Subcutaneous adipose tissue (tissue), 4 donors: Measurements from ENCODE around the gene NLE1. TPM values are rescaled to one million over a fixed set of nuclear protein-coding genes. Genes with fewer than 3 reads are reported as not detected.

ENCODE experiments used
- CTCF ChIP-seq: fragments of 450-650 bp; IDR thresholded peaks from one replicate; pipeline ENCODE4 v1.5.1; 2016; ENCODE audit warnings: low read depth, mild to moderate bottlenecking, control low read depth, antibody characterized with exemption, moderate library complexity
- total RNA-seq, 4 donors: library from RNA; depleted of rRNA; stranded (reverse); fragments of >200 nt; gene quantifications; one replicate each; pipeline ENCODE4 v1.1.0, GENCODE V29; 2016

Gene NLE1
- total RNA-seq, 4 donors from 2014 or later: 5.1 to 21.9 (median 14.7) TPM

DNA sequence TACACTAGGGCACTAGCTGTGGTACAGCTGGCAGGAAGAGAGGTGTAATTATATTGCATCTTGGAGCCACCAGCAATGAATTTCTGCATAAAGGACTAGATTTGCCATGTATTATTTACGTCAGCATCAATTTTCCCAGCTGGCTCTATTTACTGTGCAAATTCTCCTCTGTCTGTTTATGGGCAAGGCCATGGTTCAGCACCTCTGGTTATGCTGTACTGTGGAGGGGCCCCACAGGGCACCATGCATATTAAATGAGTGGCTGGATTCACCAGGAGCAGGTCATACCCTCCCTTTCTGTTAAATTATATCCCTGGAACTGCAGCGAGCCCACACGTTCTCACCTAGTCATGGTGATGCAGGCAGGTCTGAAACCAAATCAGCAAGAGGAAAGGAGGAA, 42.2 kb downstream of the NLE1 start:
- TF ChIP-seq CTCF: no peak

GRCh38 chr17:35097776-35098175, 44.3 kb downstream of the NLE1 start:
- no peak for TF ChIP-seq CTCF

DNA sequence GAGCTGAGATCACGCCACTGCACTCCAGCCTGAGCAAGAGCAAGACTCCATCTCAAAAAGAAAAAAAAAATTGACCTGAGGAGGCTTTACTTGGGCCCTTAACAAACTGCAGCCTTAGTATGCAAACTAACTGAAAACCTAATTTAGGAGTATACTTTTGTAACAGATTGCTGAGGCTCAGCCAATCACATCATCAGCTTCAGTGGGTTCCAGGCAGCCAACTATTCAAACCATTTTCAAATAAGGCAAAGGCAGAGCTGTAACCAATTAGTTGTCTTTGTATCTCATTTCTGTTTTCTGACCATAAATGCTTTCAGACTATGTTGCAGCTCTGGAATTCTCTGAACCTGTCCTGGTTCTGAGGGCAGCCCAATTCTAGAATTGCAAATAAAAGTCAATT, 46.4 kb downstream of the NLE1 start:
- TF ChIP-seq CTCF: no peak

- TF ChIP-seq CTCF: no peak
These were observed 47.2 kb downstream of the NLE1 start for GRCh38 chr17:35094902-35095301.

DNA sequence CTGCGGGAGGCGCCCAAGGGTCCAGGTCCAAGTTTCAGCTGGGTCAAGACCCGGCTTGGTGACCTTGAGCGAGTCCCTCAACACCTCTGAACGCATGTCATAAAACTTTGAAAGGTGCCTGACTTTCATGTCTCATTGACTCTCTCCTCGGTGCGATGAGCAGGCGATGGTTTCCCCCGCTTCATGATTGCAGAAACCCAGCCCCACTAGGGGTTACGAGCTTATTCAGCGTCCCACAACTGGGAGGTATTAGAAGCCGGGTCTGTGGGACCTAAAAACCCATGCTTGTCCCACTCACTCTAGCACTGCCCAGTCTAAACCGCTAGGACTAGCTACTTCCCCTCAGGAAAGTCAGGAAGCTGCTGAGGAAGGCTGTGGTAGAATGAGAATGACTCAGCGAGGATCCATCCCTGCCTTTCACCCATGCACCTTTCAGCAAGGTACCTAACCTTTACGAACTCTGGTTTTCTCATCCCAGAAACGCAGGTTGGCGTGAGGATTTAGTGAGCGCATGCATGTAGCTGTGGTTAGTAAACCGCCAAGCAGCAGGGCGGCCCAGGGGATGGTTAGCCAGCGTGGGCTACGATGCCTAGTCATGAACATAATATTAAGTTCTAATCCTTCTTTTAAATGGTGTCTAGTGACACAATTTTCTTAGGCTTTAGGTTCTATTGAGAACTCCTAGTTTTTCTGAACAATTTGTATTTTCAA, 52.4 kb downstream of the NLE1 start:
- no peak for TF ChIP-seq CTCF

DNA sequence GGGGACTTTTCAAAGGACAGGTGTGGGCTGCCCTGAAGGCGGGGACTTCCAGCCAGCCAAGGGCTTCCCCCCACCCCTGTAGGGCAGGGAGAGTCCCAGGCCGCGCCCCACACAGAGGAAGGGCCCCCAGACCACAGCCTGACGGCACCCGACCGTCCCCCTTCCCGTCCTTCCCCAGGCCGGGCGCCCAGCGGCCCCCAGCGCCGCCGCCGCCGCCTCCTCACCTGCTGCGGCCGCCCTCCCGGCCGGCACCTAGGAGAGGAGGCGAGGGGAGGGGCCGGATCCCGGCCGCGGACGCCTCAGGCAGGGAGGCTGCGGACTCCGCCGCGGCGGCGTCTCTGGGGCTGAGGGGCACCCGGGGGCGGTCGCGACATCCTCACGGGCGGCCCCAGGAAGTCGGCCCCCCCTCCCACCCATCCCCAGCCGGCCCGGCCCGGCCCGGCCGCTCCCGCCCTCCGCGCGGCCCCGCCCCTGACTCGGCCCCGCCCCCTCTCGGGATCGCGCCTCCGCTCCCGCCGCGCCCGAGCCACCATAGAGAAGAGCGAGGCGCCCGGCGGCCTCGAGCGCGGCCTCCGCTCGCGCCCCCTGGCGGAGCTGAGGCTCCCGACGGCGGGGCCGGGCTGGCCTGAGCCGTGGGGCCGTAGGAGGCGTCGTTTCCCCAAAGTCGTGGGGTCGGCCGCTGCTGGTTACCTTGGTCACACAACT, 53.1 kb downstream of the NLE1 start:
- TF ChIP-seq CTCF: no peak

DNA sequence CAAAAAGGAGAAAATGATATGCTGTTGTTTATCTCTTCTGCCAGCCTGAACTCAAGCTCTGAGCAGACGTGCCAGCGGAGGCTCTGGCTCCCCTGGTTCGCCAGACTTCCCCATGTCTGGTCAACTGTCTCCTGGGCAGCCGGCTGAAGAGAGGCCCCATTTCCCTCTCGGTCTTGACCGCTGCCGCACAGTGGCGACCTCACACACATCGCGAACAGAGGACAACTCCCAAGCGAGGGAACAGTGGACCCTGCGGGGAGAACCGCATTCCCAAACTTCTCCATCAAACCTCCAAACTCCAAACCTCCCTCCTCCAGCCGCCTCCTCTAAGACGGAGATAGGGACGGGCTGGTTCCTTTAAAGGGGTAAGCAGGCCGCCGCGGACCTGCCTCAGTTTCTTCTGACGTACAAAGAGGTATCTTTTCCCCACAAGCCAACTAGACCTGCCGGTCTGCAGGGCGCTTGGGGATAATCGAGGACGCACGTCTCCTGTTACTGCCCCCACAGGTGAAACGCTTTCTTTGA, 53.7 kb downstream of the NLE1 start:
- no peak for TF ChIP-seq CTCF
